Ovary (tissue), 3 donors: ENCODE data around the gene RPTOR.

Experiments used
- EP300 ChIP-seq: sonication (generic); formaldehyde crosslinking; IDR thresholded peaks from one replicate; pipeline ENCODE4 v1.6.1; 2017; ENCODE audit warnings: antibody characterized with exemption
- POLR2A ChIP-seq: fragments of 450-650 bp; IDR thresholded peaks from one replicate; pipeline ENCODE4 v1.6.1; 2017; ENCODE audit warnings: antibody characterized with exemption, mild to moderate bottlenecking, moderate library complexity
- TF ChIP-seq, protein P1 (sequence below), 3 donors: fragments of 450-650 bp in 2 of 3; fragments of 200-600 bp in 1 of 3; IDR thresholded peaks; one replicate each; pipeline versions ENCODE4 v1.5.1 to v1.8.0; 2016 to 2022; ENCODE audit warnings: antibody characterized with exemption in 3 of 3, mild to moderate bottlenecking in 1 of 3
- donor health status: DM: no; HTN: no; CAD: no.

DNA sequence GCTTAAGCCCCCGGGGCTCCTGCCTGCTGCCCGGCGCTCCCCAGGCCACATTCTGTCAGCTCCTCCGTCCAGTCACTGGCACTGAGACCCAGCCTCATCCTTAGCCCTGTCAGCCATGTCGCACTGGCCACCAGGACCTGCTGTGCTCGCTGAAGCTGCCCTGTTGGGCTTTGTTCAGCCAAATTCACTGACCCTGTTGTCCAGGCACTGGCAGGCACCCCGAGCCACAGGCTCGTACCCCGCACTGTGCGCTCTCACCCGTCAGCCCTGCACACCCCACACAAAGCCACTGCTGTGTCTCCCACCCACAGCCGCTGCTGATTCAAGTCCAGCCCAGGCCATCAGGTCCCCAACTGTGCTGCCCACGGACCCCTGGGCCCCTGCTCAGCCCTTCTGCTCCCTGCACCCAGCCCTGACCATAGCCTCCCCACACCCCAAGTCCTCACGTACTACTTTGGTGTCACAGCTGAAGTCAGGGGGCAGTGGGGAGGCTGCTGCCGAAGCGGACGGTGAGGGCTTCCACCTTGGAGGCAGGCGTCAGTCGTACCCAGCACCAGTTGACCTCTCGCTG is 315.5 kb downstream of the RPTOR start:
- TF ChIP-seq POLR2A (no peak), EP300 (no peak)
- TF ChIP-seq, protein P1, sequence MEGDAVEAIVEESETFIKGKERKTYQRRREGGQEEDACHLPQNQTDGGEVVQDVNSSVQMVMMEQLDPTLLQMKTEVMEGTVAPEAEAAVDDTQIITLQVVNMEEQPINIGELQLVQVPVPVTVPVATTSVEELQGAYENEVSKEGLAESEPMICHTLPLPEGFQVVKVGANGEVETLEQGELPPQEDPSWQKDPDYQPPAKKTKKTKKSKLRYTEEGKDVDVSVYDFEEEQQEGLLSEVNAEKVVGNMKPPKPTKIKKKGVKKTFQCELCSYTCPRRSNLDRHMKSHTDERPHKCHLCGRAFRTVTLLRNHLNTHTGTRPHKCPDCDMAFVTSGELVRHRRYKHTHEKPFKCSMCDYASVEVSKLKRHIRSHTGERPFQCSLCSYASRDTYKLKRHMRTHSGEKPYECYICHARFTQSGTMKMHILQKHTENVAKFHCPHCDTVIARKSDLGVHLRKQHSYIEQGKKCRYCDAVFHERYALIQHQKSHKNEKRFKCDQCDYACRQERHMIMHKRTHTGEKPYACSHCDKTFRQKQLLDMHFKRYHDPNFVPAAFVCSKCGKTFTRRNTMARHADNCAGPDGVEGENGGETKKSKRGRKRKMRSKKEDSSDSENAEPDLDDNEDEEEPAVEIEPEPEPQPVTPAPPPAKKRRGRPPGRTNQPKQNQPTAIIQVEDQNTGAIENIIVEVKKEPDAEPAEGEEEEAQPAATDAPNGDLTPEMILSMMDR (IDR thresholded peaks at IDR 0.05) = no peak
